CD4-positive, CD25-positive, alpha-beta regulatory T cell (primary cell): ENCODE measurements around the gene TBC1D17. TPM values are rescaled to one million over a fixed set of nuclear protein-coding genes. Genes with fewer than 3 reads are reported as not detected.

ENCODE experiments used
- ATAC-seq, 2 donors: fragments of 150-1000 bp; cut with Tn5 transposase; one replicate each; pipeline ENCODE4 v1.10.0; 2021; ENCODE audit warnings: low read depth in 2 of 2, moderate number of reproducible peaks in 2 of 2, moderate library complexity in 1 of 2
- DNase-seq, 3 donors: peaks; one replicate each; pipeline versions ENCODE4 v3.0.0 to v3.0.0-alpha.2; 2012 to 2022; ENCODE audit warnings: mixed read lengths in 1 of 3
- H3K27ac ChIP-seq: one replicate; pipeline ENCODE4 v1.7.0; 2013; ENCODE audit warnings: mild to moderate bottlenecking, low read length; ENCODE audit not compliant: insufficient read depth, poor library complexity, severe bottlenecking
- H3K27me3 ChIP-seq: one replicate; pipeline ENCODE4 v1.7.0; 2013; ENCODE audit warnings: low read length; ENCODE audit not compliant: control insufficient read depth, insufficient read depth
- H3K36me3 ChIP-seq: one replicate; pipeline ENCODE4 v1.7.0; 2013; ENCODE audit warnings: mild to moderate bottlenecking, low read length, moderate library complexity; ENCODE audit not compliant: control insufficient read depth, insufficient read depth
- H3K4me1 ChIP-seq: 2 replicates; pipeline ENCODE4 v1.7.0; 2013; ENCODE audit warnings: mild to moderate bottlenecking, low read length; ENCODE audit not compliant: insufficient read depth, control insufficient read depth, poor library complexity, severe bottlenecking
- H3K4me3 ChIP-seq: one replicate; pipeline ENCODE4 v1.7.0; 2013; ENCODE audit warnings: low read depth, mild to moderate bottlenecking, low read length, moderate library complexity
- H3K9me3 ChIP-seq, 2 experiments: 1 replicate in 1 of 2; 2 replicates in 1 of 2; pipeline ENCODE4 v1.7.0; 2013; ENCODE audit warnings: low read length in 2 of 2, mild to moderate bottlenecking in 1 of 2, moderate library complexity in 1 of 2; ENCODE audit not compliant: control insufficient read depth in 2 of 2
- H3K27ac Mint-ChIP-seq, 3 donors: one replicate each; pipeline ENCODE4 v1.8.0; 2020 to 2022; ENCODE audit warnings: mild to moderate bottlenecking in 3 of 3, mixed read lengths in 3 of 3, moderate library complexity in 2 of 3
- H3K27me3 Mint-ChIP-seq: one replicate; pipeline ENCODE4 v1.8.0; 2022; ENCODE audit warnings: mild to moderate bottlenecking, mixed read lengths
- H3K36me3 Mint-ChIP-seq: one replicate; pipeline ENCODE4 v1.8.0; 2020; ENCODE audit warnings: mixed read lengths
- H3K4me1 Mint-ChIP-seq, 4 donors: one replicate each; pipeline ENCODE4 v1.8.0; 2020 to 2022; ENCODE audit warnings: mixed read lengths in 4 of 4, mild to moderate bottlenecking in 1 of 4
- H3K4me3 Mint-ChIP-seq, 4 donors: one replicate each; pipeline ENCODE4 v1.8.0; 2020 to 2022; ENCODE audit warnings: mild to moderate bottlenecking in 4 of 4, mixed read lengths in 4 of 4, moderate library complexity in 3 of 4
- H3K9me3 Mint-ChIP-seq, 7 donors: one replicate each; pipeline ENCODE4 v1.8.0; 2020 to 2022; ENCODE audit warnings: mixed read lengths in 7 of 7, mild to moderate bottlenecking in 3 of 7, moderate library complexity in 2 of 7
- polyA plus RNA-seq, 4 donors: library from polyadenylated mRNA; unstranded; fragments of 300-500 nt; fragmentation: Illumina TruSeq; gene quantifications; one replicate each; pipeline ENCODE4 v1.2.3, GENCODE V29; 2021
- total RNA-seq: library from RNA; stranded (reverse); gene quantifications from one replicate; pipeline ENCODE4 v1.2.3, GENCODE V29; 2022

Gene TBC1D17
- total and polyA plus RNA-seq, 5 donors from 2014 or later, result 8.8 to 48.1 (median 9.3) TPM

GRCh38 chr19:49908480-49909420, 31.2 kb downstream of the TBC1D17 start:
- no peaks in the 10 kb centered on the region for H3K9me3 Mint-ChIP-seq
- H3K27ac Mint-ChIP-seq, result peak overlapping the region in 2 of 3 donors; percentile 20 to 74

GRCh38 chr19:49910179-49910578, 32.7 kb downstream of the TBC1D17 start:
- Histone ChIP-seq H3K9me3 (no peaks in the 10 kb centered on the region), H3K4me1 (peaks cover 11% of the 10 kb centered on the region), H3K27me3 (no peaks in the 10 kb centered on the region), H3K4me3 (no peak overlapping the region), H3K36me3 (peaks cover 20% of the 10 kb centered on the region), H3K27ac (no peak overlapping the region)
- H3K27ac Mint-ChIP-seq, result peak overlapping the region in 1 of 3 donors; percentile 67
- peaks cover 13 to 39% (median 24%) of the 10 kb centered on the region in 4 donors for H3K4me1 Mint-ChIP-seq
- no peaks in the 10 kb centered on the region for H3K9me3 Mint-ChIP-seq
- no peak for ATAC-seq
- H3K27me3 Mint-ChIP-seq, result no peaks in the 10 kb centered on the region
- H3K4me3 Mint-ChIP-seq, result no peak overlapping the region
- DNase-seq, result no peak
- H3K36me3 Mint-ChIP-seq, result peaks cover 30% of the 10 kb centered on the region

More at GRCh38 chr19:49908480-49909420, 31.2 kb downstream of the TBC1D17 start:
- H3K36me3 Mint-ChIP-seq, result peaks cover 26% of the 10 kb centered on the region
- no peaks in the 10 kb centered on the region for H3K27me3 Mint-ChIP-seq
- H3K4me3 ChIP-seq, result no peak overlapping the region
- H3K9me3 ChIP-seq, result no peaks in the 10 kb centered on the region
- DNase-seq (no peak), ATAC-seq (no peak)
- peaks cover 15% of the 10 kb centered on the region for H3K36me3 ChIP-seq
- no peak overlapping the region for H3K27ac ChIP-seq
- H3K4me1 Mint-ChIP-seq, result peaks cover 15 to 36% (median 23%) of the 10 kb centered on the region in 4 donors
- H3K4me1 ChIP-seq, result peaks cover 11% of the 10 kb centered on the region
- no peak overlapping the region for H3K4me3 Mint-ChIP-seq
- H3K27me3 ChIP-seq, result no peaks in the 10 kb centered on the region

DNA sequence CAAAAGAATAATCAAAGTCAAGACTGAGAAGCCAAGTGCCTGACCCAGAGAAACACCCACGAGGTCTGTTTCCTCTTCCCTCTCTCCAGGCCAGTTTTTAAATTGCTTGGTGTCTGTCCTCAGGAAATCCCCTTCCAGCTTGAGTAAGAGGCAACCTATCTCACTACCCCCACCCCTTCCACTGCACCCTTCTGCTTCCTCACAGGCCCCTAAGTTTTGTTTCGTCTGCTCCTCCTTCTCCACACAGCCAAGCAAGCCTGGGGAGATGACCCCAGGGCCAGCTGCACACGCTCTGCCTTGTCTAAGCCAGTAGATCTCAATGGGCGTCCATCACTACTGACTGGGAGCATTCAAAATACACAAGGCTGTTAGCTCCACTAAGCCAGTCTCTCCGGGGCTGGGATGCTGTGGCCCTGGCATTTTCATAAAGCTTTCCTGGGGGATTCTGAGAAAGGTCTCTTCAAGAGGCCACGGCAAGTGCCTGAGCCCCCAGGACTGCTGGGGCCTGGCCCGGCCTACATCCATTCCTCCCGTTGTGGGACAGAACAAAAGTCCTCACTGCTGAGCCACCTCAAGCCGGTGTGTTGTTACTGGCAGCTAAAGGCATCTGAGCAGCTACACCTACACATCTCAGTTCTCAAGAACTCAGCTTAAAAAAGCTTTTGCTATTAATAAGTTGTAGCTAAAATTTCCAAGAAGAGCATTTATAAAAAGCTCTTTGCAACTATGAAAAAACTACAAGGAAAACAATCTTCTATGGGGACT, 34.1 kb downstream of the TBC1D17 start:
- Mint-ChIP-seq H3K4me3 (no peak overlapping the region), H3K27ac (peak overlapping the region; percentile 58 to 92 (median 79)), H3K27me3 (no peaks in the 10 kb centered on the region), H3K36me3 (peaks cover 33% of the 10 kb centered on the region), H3K9me3 (no peaks in the 10 kb centered on the region), H3K4me1 (peaks cover 12 to 36% (median 25%) of the 10 kb centered on the region in 4 donors)
- Histone ChIP-seq H3K27ac (peak overlapping the region; percentile 29), H3K4me1 (peaks cover 11% of the 10 kb centered on the region), H3K36me3 (peaks cover 28% of the 10 kb centered on the region), H3K9me3 (no peaks in the 10 kb centered on the region), H3K4me3 (no peak overlapping the region), H3K27me3 (no peaks in the 10 kb centered on the region)
- DNase-seq (no peak), ATAC-seq (peak; percentile 48 to 60)

GRCh38 chr19:49912965-49913685, 35.6 kb downstream of the TBC1D17 start:
- Mint-ChIP-seq H3K4me3 (no peak overlapping the region), H3K27me3 (no peaks in the 10 kb centered on the region), H3K36me3 (peaks cover 36% of the 10 kb centered on the region), H3K27ac (peak overlapping the region in 1 of 3 donors; percentile 76), H3K4me1 (peaks cover 12 to 40% (median 23%) of the 10 kb centered on the region in 4 donors), H3K9me3 (no peaks in the 10 kb centered on the region)
- Histone ChIP-seq H3K27ac (no peak overlapping the region), H3K4me3 (no peak overlapping the region), H3K9me3 (no peaks in the 10 kb centered on the region), H3K36me3 (peaks cover 34% of the 10 kb centered on the region), H3K27me3 (no peaks in the 10 kb centered on the region), H3K4me1 (peaks cover 11% of the 10 kb centered on the region)
- no peak for DNase-seq
- no peak for ATAC-seq

- H3K36me3 ChIP-seq, result peaks cover 32% of the 10 kb centered on the region
Observed at GRCh38 chr19:49913720-49914119, 36.2 kb downstream of the TBC1D17 start.

DNA sequence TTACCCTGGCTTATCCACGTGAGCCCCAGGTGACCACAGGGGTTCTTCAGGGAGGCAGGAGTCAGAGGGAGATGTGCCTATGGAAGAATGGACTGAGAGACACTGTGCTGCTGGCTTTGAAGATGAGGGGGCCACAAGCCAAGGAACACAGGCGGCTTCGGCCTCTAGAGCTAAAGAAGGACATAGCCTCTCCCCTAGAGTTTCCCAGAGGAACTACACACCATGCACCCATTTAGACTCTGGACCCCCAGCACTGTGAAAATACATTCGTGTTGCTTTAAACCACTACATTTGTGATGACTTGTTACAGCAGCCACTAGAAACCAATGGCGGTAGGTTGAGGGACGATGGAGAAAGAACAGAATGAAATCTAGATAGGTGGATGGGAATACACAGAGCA, 37.8 kb downstream of the TBC1D17 start:
- H3K36me3 Mint-ChIP-seq, result peaks cover 37% of the 10 kb centered on the region
- DNase-seq, result no peak
- Histone ChIP-seq H3K27ac (no peak overlapping the region), H3K4me1 (peaks cover 11% of the 10 kb centered on the region), H3K36me3 (peaks cover 29% of the 10 kb centered on the region), H3K27me3 (no peaks in the 10 kb centered on the region), H3K9me3 (no peaks in the 10 kb centered on the region), H3K4me3 (no peak overlapping the region)
- no peaks in the 10 kb centered on the region for H3K9me3 Mint-ChIP-seq
- ATAC-seq, result no peak
- no peak overlapping the region for H3K4me3 Mint-ChIP-seq
- H3K27ac Mint-ChIP-seq, result peak overlapping the region in 2 of 3 donors; percentile 39 to 67
- peaks cover 16 to 47% (median 23%) of the 10 kb centered on the region in 4 donors for H3K4me1 Mint-ChIP-seq
- H3K27me3 Mint-ChIP-seq, result no peaks in the 10 kb centered on the region

More at GRCh38 chr19:49913720-49914119, 36.2 kb downstream of the TBC1D17 start:
- no peaks in the 10 kb centered on the region for H3K27me3 ChIP-seq
- H3K4me1 ChIP-seq, result peaks cover 11% of the 10 kb centered on the region
- peaks cover 12 to 44% (median 23%) of the 10 kb centered on the region in 4 donors for H3K4me1 Mint-ChIP-seq
- no peak overlapping the region for H3K4me3 Mint-ChIP-seq
- H3K27me3 Mint-ChIP-seq, result no peaks in the 10 kb centered on the region
- peaks cover 33% of the 10 kb centered on the region for H3K36me3 Mint-ChIP-seq
- no peak overlapping the region for H3K27ac Mint-ChIP-seq
- no peak overlapping the region for H3K4me3 ChIP-seq
- DNase-seq (no peak), ATAC-seq (no peak)
- H3K27ac ChIP-seq, result no peak overlapping the region
- no peaks in the 10 kb centered on the region for H3K9me3 ChIP-seq
- no peaks in the 10 kb centered on the region for H3K9me3 Mint-ChIP-seq
